Adipocyte (in vitro differentiated cells): ENCODE data around the gene PLEKHO2.
"Not testable (repeated sequence)": the region's sequence is repeated elsewhere in the genome, so short reads cannot be mapped to it uniquely, and the experiment has no call there.

ENCODE experiments used
- DNase-seq: peaks from one replicate; pipeline ENCODE4 v3.0.0-alpha.2; 2015; ENCODE audit warnings: low read depth
- H3K27me3 ChIP-seq: replicated peaks from 2 replicates; pipeline ENCODE4 v1.7.0; 2013; ENCODE audit warnings: mild to moderate bottlenecking, low read length, moderate library complexity; ENCODE audit not compliant: control insufficient read depth, insufficient read depth
- H3K36me3 ChIP-seq: 2 replicates; pipeline ENCODE4 v1.7.0; 2013; ENCODE audit warnings: low read length, mild to moderate bottlenecking, moderate library complexity; ENCODE audit not compliant: control insufficient read depth, insufficient read depth, severe bottlenecking
- H3K4me1 ChIP-seq: 2 replicates; pipeline ENCODE4 v1.7.0; 2013; ENCODE audit warnings: mild to moderate bottlenecking, low read length, moderate library complexity; ENCODE audit not compliant: control insufficient read depth, insufficient read depth
- H3K4me3 ChIP-seq: 2 replicates; pipeline ENCODE4 v1.7.0; 2013; ENCODE audit warnings: mild to moderate bottlenecking, low read length, moderate library complexity
- H3K9ac ChIP-seq: 2 replicates; pipeline ENCODE4 v1.7.0; 2013; ENCODE audit warnings: mild to moderate bottlenecking, low read length, moderate library complexity
- H3K9me3 ChIP-seq: 2 replicates; pipeline ENCODE4 v1.7.0; 2013; ENCODE audit warnings: mild to moderate bottlenecking, low read length, moderate library complexity; ENCODE audit not compliant: control insufficient read depth

Gene PLEKHO2

GRCh38 chr15:64808785-64809453 lies 32.8 kb upstream of the PLEKHO2 start:
- no peak for DNase-seq
- H3K27me3 ChIP-seq = peaks cover 32% of the 10 kb centered on the region
- no peaks in the 10 kb centered on the region for H3K36me3 ChIP-seq

GRCh38 chr15:64809649-64810496 lies 31.8 kb upstream of the PLEKHO2 start:
- Histone ChIP-seq H3K4me1 (no peaks in the 10 kb centered on the region), H3K9me3 (no peaks in the 10 kb centered on the region), H3K9ac (no peak overlapping the region), H3K36me3 (no peaks in the 10 kb centered on the region), H3K4me3 (no peak overlapping the region), H3K27me3 (peaks cover 32% of the 10 kb centered on the region)
- DNase-seq = peak; percentile 93

More at GRCh38 chr15:64808785-64809453, 32.8 kb upstream of the PLEKHO2 start:
- no peak overlapping the region for H3K4me3 ChIP-seq
- H3K4me1 ChIP-seq = no peaks in the 10 kb centered on the region
- no peak overlapping the region for H3K9ac ChIP-seq
- H3K9me3 ChIP-seq = no peaks in the 10 kb centered on the region

GRCh38 chr15:64810497-64811326 lies 31.0 kb upstream of the PLEKHO2 start:
- no peaks in the 10 kb centered on the region for H3K9me3 ChIP-seq
- no peak overlapping the region for H3K9ac ChIP-seq
- H3K36me3 ChIP-seq = no peaks in the 10 kb centered on the region
- H3K4me1 ChIP-seq = no peaks in the 10 kb centered on the region
- peaks cover 31% of the 10 kb centered on the region for H3K27me3 ChIP-seq
- H3K4me3 ChIP-seq = no peak overlapping the region
- no peak for DNase-seq

GRCh38 chr15:64813075-64813474 lies 28.6 kb upstream of the PLEKHO2 start:
- DNase-seq = no peak
- H3K9ac ChIP-seq = no peak overlapping the region
- H3K9me3 ChIP-seq = no peaks in the 10 kb centered on the region

GRCh38 chr15:64814283-64814682 lies 27.4 kb upstream of the PLEKHO2 start:
- not testable (repeated sequence) for H3K4me3 ChIP-seq, DNase-seq, H3K36me3 ChIP-seq, H3K9me3 ChIP-seq, H3K27me3 ChIP-seq, H3K4me1 ChIP-seq, H3K9ac ChIP-seq

More at GRCh38 chr15:64813075-64813474, 28.6 kb upstream of the PLEKHO2 start:
- peaks cover 10% of the 10 kb centered on the region for H3K27me3 ChIP-seq
- no peaks in the 10 kb centered on the region for H3K36me3 ChIP-seq
- no peak overlapping the region for H3K4me3 ChIP-seq
- no peaks in the 10 kb centered on the region for H3K4me1 ChIP-seq

- H3K9ac ChIP-seq, DNase-seq: not testable (repeated sequence)
These were observed 26.8 kb upstream of the PLEKHO2 start for GRCh38 chr15:64814965-64815364.

GRCh38 chr15:64816452-64816851 lies 25.3 kb upstream of the PLEKHO2 start:
- Histone ChIP-seq H3K4me1 (no peaks in the 10 kb centered on the region), H3K36me3 (no peaks in the 10 kb centered on the region)
- no peak for DNase-seq

More at GRCh38 chr15:64814965-64815364, 26.8 kb upstream of the PLEKHO2 start:
- not testable (repeated sequence) for H3K4me1 ChIP-seq, H3K36me3 ChIP-seq, H3K9me3 ChIP-seq, H3K4me3 ChIP-seq, H3K27me3 ChIP-seq

GRCh38 chr15:64824929-64825430 lies 16.7 kb upstream of the PLEKHO2 start:
- H3K27me3 ChIP-seq = no peaks in the 10 kb centered on the region
- H3K36me3 ChIP-seq = no peaks in the 10 kb centered on the region
- no peak for DNase-seq
- no peaks in the 10 kb centered on the region for H3K9me3 ChIP-seq
- peak overlapping the region; percentile 50 for H3K9ac ChIP-seq
- peak overlapping the region; percentile 78 for H3K4me3 ChIP-seq
- H3K4me1 ChIP-seq = peaks cover 20% of the 10 kb centered on the region

More at GRCh38 chr15:64816452-64816851, 25.3 kb upstream of the PLEKHO2 start:
- Histone ChIP-seq H3K9ac (no peak overlapping the region), H3K27me3 (no peaks in the 10 kb centered on the region), H3K9me3 (no peaks in the 10 kb centered on the region), H3K4me3 (no peak overlapping the region)

- peaks cover 24% of the 10 kb centered on the region for H3K4me1 ChIP-seq
- H3K36me3 ChIP-seq = no peaks in the 10 kb centered on the region
- H3K4me3 ChIP-seq = peak within 1 kb of the TSS; percentile 79
- H3K9ac ChIP-seq = peak within 1 kb of the TSS; percentile 88
- peak; percentile 99 for DNase-seq
- no peaks in the 10 kb centered on the region for H3K9me3 ChIP-seq
- H3K27me3 ChIP-seq = no peaks in the 10 kb centered on the region
These were observed 16.1 kb upstream of the PLEKHO2 start, which contains the start of gene PIF1 for GRCh38 chr15:64825431-64826294. TSS of gene PIF1 (minus strand) at chr15:64825647. CDS start at chr15:64824335, 1,312 bp downstream.

- Histone ChIP-seq H3K4me3 (no peak overlapping the region), H3K27me3 (no peaks in the 10 kb centered on the region), H3K9me3 (no peaks in the 10 kb centered on the region), H3K4me1 (peaks cover 24% of the 10 kb centered on the region), H3K9ac (no peak overlapping the region), H3K36me3 (no peaks in the 10 kb centered on the region)
- no peak for DNase-seq
These were observed 12.7 kb upstream of the PLEKHO2 start for GRCh38 chr15:64828985-64829384.
